Mucosa of descending colon (tissue), 3 donors: ENCODE data around the gene GSDMA. TPM values are rescaled to one million over a fixed set of nuclear protein-coding genes. Genes with fewer than 3 reads are reported as not detected.
"Not testable (repeated sequence)": the region's sequence is repeated elsewhere in the genome, so short reads cannot be mapped to it uniquely, and the experiment has no call there.

Source experiments
- ATAC-seq: fragments of 200-7000 bp; cut with Tn5 transposase; one replicate; pipeline ENCODE4 v1.9.1; 2020; ENCODE audit warnings: mild to moderate bottlenecking, moderate library complexity
- DNase-seq, 3 donors: peaks; one replicate each; pipeline ENCODE4 v3.0.0-alpha.2; 2020
- H3K36me3 ChIP-seq: fragments of 200-600 bp; one replicate; pipeline ENCODE4 v1.8.0; 2021; ENCODE audit warnings: low read depth, mild to moderate bottlenecking
- H3K4me1 ChIP-seq: fragments of 200-600 bp; one replicate; pipeline ENCODE4 v1.8.0; 2021; ENCODE audit warnings: low read depth, mild to moderate bottlenecking
- H3K4me3 ChIP-seq: fragments of 200-600 bp; one replicate; pipeline ENCODE4 v1.8.0; 2021; ENCODE audit warnings: mild to moderate bottlenecking
- H3K9me3 ChIP-seq: fragments of 200-600 bp; one replicate; pipeline ENCODE4 v1.8.0; 2021; ENCODE audit warnings: mild to moderate bottlenecking
- intact Hi-C, 2 donors: fragments of 100-400 bp; cut with DNase I in 1 of 2; cut with micrococcal nuclease in 1 of 2; formaldehyde crosslinking; loops; one replicate each; pipeline versions ENCODE4 v1.11.0 to v1.11.1; 2022; cut with DNase I, micrococcal nuclease
- total RNA-seq, 3 donors: library from RNA; stranded (reverse); fragmentation: NEBNext Ultra II Directional in 2 of 3; extraction: Animal tissue kit (Norgen Biotek cat#: 25700) in 2 of 3; gene quantifications; one replicate each; pipeline versions ENCODE4 v1.2.1 to v1.2.4, GENCODE V29; 2021 to 2023
- TF ChIP-seq, protein P1 (sequence below): fragments of 200-600 bp; IDR thresholded peaks from one replicate; pipeline ENCODE4 v1.8.0; 2022; ENCODE audit warnings: antibody characterized with exemption, mild to moderate bottlenecking
- donor health status: DM: no; HTN: no; CAD: no; lungs with moderate emphysema.
- donor health status: DM: no; HTN: no; CAD: no.
- donor health status: DM: no; HTN: yes; CAD: no.

The GSDMA gene
- total RNA-seq, 3 donors from 2014 or later: 0.22 to 0.54 (median 0.26) TPM

DNA sequence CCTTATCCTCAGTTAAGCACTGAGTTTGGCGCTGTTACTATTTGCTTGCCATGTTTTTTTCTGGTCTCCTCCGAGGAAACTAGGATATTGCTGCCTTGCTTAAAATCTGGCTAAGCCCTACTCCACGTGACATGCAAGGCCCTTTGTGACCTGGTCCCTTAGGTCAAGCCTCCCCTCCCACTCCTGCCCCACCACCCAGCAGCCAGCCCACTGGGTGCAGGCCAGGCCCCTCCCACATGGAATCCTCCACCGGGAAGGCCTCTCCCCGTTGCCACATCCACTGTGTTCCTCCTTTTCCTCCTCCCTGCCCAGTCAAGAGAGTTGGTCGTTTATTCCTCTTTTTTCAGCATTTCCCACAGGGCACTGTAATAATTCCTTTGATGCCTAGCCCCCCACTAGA is 34.0 kb downstream of the GSDMA start:
- no peak for DNase-seq
- TF ChIP-seq, protein P1, sequence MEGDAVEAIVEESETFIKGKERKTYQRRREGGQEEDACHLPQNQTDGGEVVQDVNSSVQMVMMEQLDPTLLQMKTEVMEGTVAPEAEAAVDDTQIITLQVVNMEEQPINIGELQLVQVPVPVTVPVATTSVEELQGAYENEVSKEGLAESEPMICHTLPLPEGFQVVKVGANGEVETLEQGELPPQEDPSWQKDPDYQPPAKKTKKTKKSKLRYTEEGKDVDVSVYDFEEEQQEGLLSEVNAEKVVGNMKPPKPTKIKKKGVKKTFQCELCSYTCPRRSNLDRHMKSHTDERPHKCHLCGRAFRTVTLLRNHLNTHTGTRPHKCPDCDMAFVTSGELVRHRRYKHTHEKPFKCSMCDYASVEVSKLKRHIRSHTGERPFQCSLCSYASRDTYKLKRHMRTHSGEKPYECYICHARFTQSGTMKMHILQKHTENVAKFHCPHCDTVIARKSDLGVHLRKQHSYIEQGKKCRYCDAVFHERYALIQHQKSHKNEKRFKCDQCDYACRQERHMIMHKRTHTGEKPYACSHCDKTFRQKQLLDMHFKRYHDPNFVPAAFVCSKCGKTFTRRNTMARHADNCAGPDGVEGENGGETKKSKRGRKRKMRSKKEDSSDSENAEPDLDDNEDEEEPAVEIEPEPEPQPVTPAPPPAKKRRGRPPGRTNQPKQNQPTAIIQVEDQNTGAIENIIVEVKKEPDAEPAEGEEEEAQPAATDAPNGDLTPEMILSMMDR: no peak
- Histone ChIP-seq H3K4me1 (peaks cover 11% of the 10 kb centered on the region), H3K4me3 (no peak overlapping the region), H3K36me3 (peaks cover 9% of the 10 kb centered on the region), H3K9me3 (no peaks in the 10 kb centered on the region)
- intact Hi-C loops: no loop called here
- ATAC-seq: no peak

DNA sequence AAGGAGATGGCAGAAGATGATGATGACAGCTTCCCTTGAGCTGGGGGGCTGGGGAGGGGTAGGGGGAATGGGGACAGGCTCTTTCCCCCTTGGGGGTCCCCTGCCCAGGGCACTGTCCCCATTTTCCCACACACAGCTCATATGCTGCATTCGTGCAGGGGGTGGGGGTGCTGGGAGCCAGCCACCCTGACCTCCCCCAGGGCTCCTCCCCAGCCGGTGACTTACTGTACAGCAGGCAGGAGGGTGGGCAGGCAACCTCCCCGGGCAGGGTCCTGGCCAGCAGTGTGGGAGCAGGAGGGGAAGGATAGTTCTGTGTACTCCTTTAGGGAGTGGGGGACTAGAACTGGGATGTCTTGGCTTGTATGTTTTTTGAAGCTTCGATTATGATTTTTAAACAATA is 34.7 kb downstream of the GSDMA start:
- Histone ChIP-seq H3K4me3 (no peak overlapping the region), H3K9me3 (no peaks in the 10 kb centered on the region), H3K4me1 (peaks cover 11% of the 10 kb centered on the region), H3K36me3 (peaks cover 3% of the 10 kb centered on the region)
- ATAC-seq (no peak), DNase-seq (no peak)
- intact Hi-C loops: no loop called here
- TF ChIP-seq, protein P1: no peak

DNA sequence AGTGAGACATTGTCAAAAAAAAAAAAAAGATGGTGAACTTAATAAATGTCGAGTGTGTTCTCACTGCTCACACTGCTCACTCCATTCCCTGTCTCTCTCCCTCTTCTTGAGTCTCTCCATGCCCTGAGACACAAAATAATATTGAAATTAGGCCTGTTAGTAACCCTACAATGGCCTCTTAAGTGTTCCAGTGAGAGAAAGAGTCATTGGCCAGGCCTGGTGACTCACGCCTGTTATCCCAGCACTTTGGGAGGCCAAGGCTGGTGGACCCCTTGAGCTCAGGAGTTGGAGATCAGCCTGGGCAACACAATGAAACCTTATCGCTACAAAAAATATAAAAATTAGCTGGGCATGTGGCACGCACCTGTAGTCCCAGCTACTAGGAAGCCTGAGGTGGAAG is 36.3 kb downstream of the GSDMA start:
- ATAC-seq (no peak), DNase-seq (no peak)
- Histone ChIP-seq H3K36me3 (peaks cover 3% of the 10 kb centered on the region), H3K4me3 (no peak overlapping the region), H3K9me3 (no peaks in the 10 kb centered on the region), H3K4me1 (peaks cover 11% of the 10 kb centered on the region)
- TF ChIP-seq, protein P1: no peak
- intact Hi-C loops: no loop called here

DNA sequence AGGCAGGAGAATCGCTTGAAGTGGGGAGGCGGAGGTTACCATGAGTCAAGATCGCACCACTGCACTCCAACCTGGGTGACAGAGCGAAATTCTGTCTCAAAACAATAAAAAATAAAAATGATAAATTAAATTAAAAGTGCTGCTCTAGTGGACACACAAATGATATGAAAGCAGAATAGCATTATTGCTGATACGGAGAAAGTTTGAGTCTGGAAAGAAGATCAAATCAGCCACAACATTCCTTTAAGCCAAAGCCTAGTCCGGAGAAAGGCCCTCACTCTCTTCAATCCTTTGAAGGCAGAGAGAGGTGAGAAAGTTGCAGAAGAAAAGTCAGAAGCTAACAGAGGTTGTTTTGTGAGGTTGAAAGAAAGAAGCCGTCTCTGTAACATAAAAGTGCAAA is 37.4 kb downstream of the GSDMA start:
- DNase-seq: no peak

DNA sequence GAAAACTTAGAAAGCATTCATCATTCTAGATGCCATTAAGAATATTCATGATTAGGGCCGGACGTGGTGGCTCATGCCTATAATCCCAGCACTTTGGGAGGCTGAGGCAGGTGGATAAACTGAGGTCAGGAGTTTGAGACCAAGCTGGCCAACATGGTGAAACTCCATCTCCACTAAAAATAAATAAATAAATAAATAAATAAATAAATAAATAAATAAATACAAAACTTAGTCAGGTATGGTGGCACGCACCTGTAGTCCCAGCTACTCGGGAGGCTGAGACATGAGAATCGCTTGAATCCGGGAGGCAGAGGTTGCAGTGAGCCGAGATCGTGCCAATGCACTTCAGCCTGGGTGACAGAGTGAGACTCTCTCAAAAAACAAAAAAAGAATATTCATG is 38.5 kb downstream of the GSDMA start:
- H3K4me3 ChIP-seq, H3K4me1 ChIP-seq, H3K36me3 ChIP-seq, DNase-seq, H3K9me3 ChIP-seq, ATAC-seq, intact Hi-C loops: not testable (repeated sequence)

More for the DNA sequence above, 37.4 kb downstream of the GSDMA start:
- Histone ChIP-seq H3K4me1 (peaks cover 6% of the 10 kb centered on the region), H3K36me3 (no peaks in the 10 kb centered on the region), H3K4me3 (no peak overlapping the region), H3K9me3 (no peaks in the 10 kb centered on the region)
- ATAC-seq: no peak
- TF ChIP-seq, protein P1: no peak
- intact Hi-C loops: no loop called here

DNA sequence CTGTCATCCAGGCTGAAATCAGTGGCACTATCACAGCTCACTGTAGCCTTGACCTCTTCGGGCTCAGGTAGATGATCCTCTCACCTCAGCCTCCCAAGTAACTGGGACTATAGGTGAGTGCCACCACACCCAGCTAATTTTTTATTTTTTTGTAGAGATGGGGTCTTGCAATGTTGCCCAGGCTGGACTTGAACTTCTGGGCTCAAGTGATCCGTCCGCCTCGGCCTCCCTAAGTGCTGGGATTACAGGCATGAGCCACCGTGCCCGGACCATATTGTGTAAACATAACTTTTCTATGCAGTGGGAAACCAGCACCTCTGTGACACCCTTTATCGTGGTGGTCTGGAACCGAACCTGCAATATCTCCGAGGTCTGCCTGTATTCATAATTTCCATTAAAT is 41.3 kb downstream of the GSDMA start:
- Histone ChIP-seq H3K4me3 (no peak overlapping the region), H3K36me3 (no peaks in the 10 kb centered on the region), H3K4me1 (no peaks in the 10 kb centered on the region), H3K9me3 (no peaks in the 10 kb centered on the region)
- intact Hi-C loops: no loop called here
- ATAC-seq (no peak), DNase-seq (peak in 1 of 3 donors; percentile 3)
- TF ChIP-seq, protein P1: no peak
